NCI-H187 (cell line): ENCODE data around the gene MDM1.
A peak's percentile ranks its signal among the peaks of the same experiment; 100 is the strongest.

Experiments
- DNase-seq, 2 experiments: peaks; one replicate each; lab custom pipeline; 2025; lab: John Stamatoyannopoulos, UW

MDM1 gene, protein sequence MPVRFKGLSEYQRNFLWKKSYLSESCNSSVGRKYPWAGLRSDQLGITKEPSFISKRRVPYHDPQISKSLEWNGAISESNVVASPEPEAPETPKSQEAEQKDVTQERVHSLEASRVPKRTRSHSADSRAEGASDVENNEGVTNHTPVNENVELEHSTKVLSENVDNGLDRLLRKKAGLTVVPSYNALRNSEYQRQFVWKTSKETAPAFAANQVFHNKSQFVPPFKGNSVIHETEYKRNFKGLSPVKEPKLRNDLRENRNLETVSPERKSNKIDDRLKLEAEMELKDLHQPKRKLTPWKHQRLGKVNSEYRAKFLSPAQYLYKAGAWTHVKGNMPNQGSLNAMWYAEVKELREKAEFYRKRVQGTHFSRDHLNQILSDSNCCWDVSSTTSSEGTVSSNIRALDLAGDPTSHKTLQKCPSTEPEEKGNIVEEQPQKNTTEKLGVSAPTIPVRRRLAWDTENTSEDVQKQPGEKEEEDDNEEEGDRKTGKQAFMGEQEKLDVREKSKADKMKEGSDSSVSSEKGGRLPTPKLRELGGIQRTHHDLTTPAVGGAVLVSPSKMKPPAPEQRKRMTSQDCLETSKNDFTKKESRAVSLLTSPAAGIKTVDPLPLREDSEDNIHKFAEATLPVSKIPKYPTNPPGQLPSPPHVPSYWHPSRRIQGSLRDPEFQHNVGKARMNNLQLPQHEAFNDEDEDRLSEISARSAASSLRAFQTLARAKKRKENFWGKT

GRCh38 chr12:68331869-68332727 is at the start of gene MDM1:
Gene MDM1 (minus strand): TSS chr12:68332362. CDS start chr12:68332245, 117 bp downstream.
- DNase-seq = peak; percentile 98

DNA sequence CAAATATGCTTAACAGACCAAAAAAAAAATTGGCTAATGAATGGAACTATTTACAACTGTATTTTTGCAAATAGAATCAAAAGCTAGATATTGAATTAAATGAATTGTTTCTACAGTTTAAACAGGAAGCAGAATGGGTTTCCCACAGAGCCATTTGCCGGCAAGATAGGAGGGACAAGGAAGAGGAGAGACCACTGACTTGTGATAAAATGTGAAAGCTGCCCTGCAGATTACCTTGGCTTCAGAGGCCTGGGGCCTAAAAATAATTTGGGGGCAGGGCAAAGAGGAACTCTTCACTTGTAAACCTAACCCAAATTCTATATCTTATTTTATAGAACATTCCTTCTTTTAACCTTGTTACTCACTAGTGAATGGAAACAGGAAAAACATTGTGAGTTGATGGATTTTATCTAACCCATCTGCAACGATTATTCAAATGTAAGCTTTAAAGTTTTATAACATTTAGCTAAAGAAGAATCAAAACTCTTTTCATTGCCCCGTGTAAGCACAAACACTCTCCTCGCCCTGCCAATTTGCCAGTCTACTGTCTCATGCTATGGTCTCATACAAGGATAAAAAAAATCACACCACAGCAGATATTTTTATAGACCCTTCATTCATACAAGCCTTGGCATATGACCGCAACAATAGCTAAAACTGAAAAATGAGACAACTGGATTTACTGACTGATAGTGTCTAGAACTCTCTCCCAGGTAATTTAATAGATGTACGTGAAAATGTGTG is 49.5 kb upstream of the MDM1 start:
- no peak for DNase-seq

GRCh38 chr12:68378872-68379606 is 46.9 kb upstream of the MDM1 start:
- no peak for DNase-seq

GRCh38 chr12:68377881-68378280 is 45.7 kb upstream of the MDM1 start:
- no peak for DNase-seq

- DNase-seq = peak; percentile 61 to 74
These were observed 44.7 kb upstream of the MDM1 start for GRCh38 chr12:68376901-68377300.

- DNase-seq = peak; percentile 53 to 70
These were observed 43.9 kb upstream of the MDM1 start for GRCh38 chr12:68375756-68376695.

DNA sequence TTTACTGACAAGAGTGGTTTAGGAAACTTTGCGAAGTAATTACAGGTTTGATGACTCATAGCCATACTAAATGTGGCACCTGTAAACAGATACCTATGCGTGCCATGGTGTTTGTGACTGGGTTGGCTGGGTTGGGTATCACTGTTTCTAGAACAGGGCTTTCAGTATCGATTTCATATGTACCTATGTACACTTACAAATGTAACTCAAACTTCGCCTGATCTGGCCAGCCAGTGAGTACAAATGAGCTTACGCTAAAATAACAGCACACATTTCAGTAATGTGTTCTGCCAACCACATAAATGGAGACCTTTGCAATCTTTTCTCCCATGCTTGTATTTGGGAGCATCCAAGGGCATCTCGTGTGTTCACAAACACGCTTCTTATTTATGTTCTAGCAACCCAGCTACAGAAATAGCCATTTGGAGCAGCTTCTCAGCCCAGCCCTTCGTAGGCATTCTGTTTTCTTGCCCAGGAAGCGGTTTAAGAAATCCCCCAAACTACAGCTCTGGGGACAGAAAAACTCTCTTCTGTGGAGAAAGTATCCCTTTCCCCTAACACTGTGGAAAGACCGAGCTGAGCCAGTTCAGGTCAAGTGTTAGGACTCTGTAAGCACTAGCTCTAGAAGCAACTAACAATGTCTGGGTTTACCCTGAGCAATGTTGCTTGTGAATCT is 42.3 kb upstream of the MDM1 start:
- DNase-seq = no peak

DNA sequence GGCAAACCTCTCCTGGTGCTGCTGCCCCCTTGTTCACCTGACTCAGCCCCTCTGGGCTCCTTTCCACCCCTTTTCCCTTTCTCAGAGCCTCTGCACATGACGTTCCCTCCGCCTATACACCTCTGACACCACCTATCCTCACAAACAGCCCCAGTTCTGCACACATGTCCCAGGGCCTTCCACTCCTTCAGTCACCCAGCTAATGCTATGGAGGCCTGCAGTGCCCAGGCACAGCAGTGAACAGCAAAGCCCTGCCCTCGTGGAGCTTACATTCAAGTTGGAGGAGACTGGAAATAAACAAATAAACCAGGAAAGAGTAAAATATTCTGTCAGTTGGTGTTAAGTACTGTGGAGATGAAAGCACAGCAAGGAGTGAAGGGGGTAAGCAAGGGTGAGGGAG is 38.5 kb upstream of the MDM1 start:
- DNase-seq = no peak

- peak; percentile 63 to 68 for DNase-seq
These were observed 37.9 kb upstream of the MDM1 start for GRCh38 chr12:68370006-68370590.

GRCh38 chr12:68368327-68368726 is 36.2 kb upstream of the MDM1 start:
- no peak for DNase-seq

DNA sequence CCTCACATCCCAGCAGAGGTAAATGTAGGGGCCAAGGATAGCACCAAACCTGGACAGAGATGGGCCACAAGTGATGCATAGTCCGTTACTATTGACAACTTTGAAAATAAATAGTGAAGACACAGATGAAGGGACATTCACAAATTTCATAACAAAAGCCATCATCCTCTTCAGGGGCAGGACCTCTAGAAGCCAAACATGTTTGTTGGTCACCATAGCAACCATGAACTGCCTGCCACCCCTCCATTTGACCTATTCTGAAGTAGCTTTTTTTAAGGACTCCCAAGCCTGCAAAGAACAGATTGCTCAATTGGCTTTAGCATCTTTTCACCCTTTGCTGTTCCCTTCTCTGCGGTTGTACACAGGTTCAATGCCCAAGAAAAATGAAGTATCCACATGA is 35.7 kb upstream of the MDM1 start:
- DNase-seq = no peak

DNA sequence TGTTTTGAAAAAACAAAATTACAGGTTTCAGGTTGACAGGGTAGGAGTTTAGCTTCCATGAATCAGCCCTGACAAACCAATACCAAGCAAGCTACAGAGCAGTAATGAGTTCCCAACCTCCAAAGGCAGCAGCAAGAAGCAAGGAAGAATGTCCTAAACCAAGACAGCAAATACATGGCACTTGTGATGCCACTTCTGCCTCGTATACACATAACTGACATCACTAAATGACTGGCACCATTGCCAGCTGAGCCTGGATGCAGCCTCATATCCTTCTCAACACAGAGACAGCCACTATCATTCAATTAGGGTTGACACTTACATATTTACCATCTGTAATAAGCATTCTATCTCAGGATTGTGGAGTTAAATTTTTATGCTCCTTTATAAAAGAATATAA is 35.0 kb upstream of the MDM1 start:
- DNase-seq = no peak

DNA sequence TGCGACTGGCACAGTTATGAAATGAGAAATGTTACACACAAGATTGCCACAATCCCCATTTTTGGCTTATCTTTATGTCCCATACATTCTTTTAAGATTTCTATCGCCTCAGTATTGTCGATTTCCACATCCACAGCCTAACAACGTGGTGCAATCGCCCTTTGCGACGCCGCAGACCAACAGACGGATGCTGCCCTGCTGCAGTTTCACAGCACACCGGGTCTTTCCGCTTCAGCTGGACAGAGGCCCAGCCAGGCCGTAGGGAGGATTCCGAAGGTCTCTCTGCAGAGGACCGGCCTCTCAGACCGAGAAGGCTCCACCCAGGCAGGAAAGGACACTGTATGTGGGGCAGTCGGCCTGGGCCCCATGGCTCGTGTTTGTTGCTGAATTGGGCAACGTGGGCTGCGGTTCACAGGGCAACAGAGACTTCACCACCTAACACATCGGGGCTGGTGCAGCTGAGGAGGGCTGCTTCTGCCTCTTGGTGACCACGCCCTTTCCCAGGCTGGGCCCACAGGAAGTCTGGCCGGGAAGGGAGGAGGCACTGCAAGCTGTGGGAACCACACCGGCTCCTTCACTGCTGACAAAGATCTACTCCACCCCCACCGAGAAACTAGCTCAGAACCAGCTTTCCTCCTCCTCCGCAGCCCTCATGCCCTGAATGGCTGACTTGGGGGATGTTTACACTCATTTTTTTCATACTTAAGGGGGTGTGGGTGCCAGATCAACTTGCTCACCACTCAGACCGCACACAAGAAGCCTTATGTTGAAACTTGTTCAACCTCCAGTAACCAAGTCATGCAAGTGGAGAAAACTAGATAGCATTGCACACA is 32.9 kb upstream of the MDM1 start:
- peak in 1 of 2 experiments; percentile 67 for DNase-seq

- no peak for DNase-seq
These were observed 32.2 kb upstream of the MDM1 start for GRCh38 chr12:68364328-68364727.

GRCh38 chr12:68361953-68362352 is 29.8 kb upstream of the MDM1 start:
- DNase-seq = no peak

- no peak for DNase-seq
These were observed 27.5 kb upstream of the MDM1 start for GRCh38 chr12:68359674-68360073.

DNA sequence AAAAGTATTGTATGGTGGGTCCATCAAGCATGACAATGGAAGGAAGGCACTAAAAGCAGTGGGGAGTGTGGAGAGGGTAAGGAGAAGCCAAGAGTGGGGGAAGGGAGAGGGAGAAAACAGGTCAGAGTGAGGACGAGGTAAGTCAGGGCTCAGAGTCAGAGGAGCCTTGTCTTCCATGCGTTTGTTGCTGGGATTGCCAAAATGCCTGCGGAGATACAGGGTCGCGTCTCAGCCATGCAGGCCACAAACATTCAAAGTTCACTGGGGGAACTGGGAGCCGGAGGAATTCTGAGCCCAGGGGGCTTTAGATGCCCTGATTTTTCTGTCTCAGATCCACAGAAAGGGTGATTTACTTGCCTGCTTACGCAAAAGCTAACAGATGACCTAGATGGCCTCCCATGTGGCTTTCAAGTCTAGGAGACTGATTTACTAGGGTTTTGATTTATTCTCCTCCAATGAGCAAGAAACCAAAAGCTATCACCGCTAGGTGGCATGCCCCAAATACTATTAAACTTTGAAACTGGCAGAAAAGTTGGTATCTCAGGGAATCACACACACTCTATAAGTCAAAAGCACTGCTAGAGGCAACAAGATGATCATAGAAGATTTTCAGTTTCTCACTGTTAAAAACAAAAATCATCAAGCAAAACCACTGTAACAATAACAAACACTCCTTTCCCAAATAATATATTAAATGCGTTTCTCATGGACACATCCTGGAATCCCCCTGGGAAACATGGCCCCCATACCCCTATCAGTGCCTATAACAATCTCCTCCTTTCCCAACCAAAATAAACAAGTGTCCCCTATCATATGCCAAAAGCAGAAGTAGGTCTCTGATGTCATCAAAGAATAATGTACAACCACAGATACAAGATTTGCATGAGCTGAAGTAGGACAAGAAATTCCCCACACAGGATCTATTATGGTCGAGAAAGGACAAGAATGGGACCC is 26.6 kb upstream of the MDM1 start:
- DNase-seq = peak; percentile 54 to 55
